22Rv1 (cell line): ENCODE measurements around the gene GAPDHS.

Source experiments
- ZFX ChIP-seq: fragments of 450-650 bp; IDR thresholded peaks from 2 replicates; pipeline ENCODE4 v1.6.1; 2017; ENCODE audit warnings: antibody characterized with exemption, borderline replicate concordance
- TF ChIP-seq, protein P1 (sequence below): fragments of 450-650 bp; IDR thresholded peaks from 2 replicates; pipeline ENCODE4 v1.5.1; 2017; ENCODE audit warnings: mild to moderate bottlenecking

DNA sequence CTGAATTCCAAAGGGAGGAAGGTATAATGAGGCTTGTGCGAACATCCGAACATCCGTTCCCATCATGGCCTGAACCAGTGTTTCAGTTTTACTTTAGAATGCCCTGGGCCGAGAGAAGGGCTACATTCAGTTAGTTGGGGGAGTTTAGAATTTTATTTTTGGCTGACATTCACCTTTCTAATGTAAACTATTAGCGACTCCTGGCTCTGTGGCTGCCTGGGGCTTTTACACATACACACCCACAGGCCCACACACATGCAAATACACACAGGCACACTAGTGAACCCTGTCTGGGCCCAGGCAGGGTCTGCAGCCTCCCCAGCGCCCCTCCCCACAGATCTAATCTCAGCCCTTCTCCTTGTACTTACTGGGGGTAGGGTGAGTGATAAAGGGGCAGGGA is 6.1 kb downstream of the GAPDHS start:
- TF ChIP-seq, protein P1, sequence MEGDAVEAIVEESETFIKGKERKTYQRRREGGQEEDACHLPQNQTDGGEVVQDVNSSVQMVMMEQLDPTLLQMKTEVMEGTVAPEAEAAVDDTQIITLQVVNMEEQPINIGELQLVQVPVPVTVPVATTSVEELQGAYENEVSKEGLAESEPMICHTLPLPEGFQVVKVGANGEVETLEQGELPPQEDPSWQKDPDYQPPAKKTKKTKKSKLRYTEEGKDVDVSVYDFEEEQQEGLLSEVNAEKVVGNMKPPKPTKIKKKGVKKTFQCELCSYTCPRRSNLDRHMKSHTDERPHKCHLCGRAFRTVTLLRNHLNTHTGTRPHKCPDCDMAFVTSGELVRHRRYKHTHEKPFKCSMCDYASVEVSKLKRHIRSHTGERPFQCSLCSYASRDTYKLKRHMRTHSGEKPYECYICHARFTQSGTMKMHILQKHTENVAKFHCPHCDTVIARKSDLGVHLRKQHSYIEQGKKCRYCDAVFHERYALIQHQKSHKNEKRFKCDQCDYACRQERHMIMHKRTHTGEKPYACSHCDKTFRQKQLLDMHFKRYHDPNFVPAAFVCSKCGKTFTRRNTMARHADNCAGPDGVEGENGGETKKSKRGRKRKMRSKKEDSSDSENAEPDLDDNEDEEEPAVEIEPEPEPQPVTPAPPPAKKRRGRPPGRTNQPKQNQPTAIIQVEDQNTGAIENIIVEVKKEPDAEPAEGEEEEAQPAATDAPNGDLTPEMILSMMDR = no peak
- no peak for TF ChIP-seq ZFX
